Measurements from ENCODE around the gene AOAH.

GRCh38 chr7:36711256-36711655, 13.0 kb downstream of the AOAH start:
- TF ChIP-seq CTCF (IDR thresholded peaks at IDR 0.05) (no peak), POLR2A (IDR thresholded peaks at IDR 0.05) (no peak)

Data from heart left ventricle (tissue), 13 donors.